WI38 (cell line): ENCODE measurements around the gene RANBP1.

Experiments
- H3K4me3 ChIP-seq: 2 replicates; pipeline ENCODE4 v1.5.1; 2011; ENCODE audit warnings: low read depth, mild to moderate bottlenecking, control low read depth, low read length
- CTCF ChIP-seq: IDR thresholded peaks from 2 replicates; pipeline ENCODE4 v1.5.1; 2012; ENCODE audit warnings: low read depth, mild to moderate bottlenecking, control low read depth, low read length

RANBP1 gene

GRCh38 chr22:20131859-20132685 lies 16.2 kb downstream of the RANBP1 start:
- no peak for TF ChIP-seq CTCF
- peak overlapping the region; percentile 85 for H3K4me3 ChIP-seq

- no peak for TF ChIP-seq CTCF
- peak overlapping the region; percentile 85 for H3K4me3 ChIP-seq
These were observed 16.9 kb downstream of the RANBP1 start for GRCh38 chr22:20132686-20133246.

GRCh38 chr22:20133930-20134549 lies 18.1 kb downstream of the RANBP1 start:
- TF ChIP-seq CTCF: no peak
- H3K4me3 ChIP-seq: no peak overlapping the region

GRCh38 chr22:20135265-20135664 lies 19.4 kb downstream of the RANBP1 start:
- H3K4me3 ChIP-seq: no peak overlapping the region
- no peak for TF ChIP-seq CTCF

- no peak for TF ChIP-seq CTCF
These were observed 20.1 kb downstream of the RANBP1 start for GRCh38 chr22:20135806-20136602.

GRCh38 chr22:20136603-20136873 lies 20.6 kb downstream of the RANBP1 start:
- TF ChIP-seq CTCF: no peak
- H3K4me3 ChIP-seq: no peak overlapping the region

More at GRCh38 chr22:20135806-20136602, 20.1 kb downstream of the RANBP1 start:
- H3K4me3 ChIP-seq: no peak overlapping the region
